Memory B cell (primary cell): ENCODE data around the gene FOXK1.
"Not testable (repeated sequence)": the region's sequence is repeated elsewhere in the genome, so short reads cannot be mapped to it uniquely, and the experiment has no call there.

Source experiments
- ATAC-seq: fragments of 150-1000 bp; cut with Tn5 transposase; 2 replicates; pipeline ENCODE4 v1.10.0; 2021; ENCODE audit warnings: low read depth, mild to moderate bottlenecking, moderate library complexity
- DNase-seq, 2 donors: peaks; one replicate each; pipeline ENCODE4 v3.0.0; 2022; ENCODE audit warnings: low spot score in 2 of 2
- H3K27ac Mint-ChIP-seq: one replicate; pipeline ENCODE4 v1.8.0; 2022; ENCODE audit warnings: mild to moderate bottlenecking, moderate library complexity, mixed read lengths
- H3K27me3 Mint-ChIP-seq: one replicate; pipeline ENCODE4 v1.8.0; 2022; ENCODE audit warnings: mixed read lengths
- H3K36me3 Mint-ChIP-seq: one replicate; pipeline ENCODE4 v1.8.0; 2022; ENCODE audit warnings: mild to moderate bottlenecking, mixed read lengths
- H3K4me1 Mint-ChIP-seq: one replicate; pipeline ENCODE4 v1.8.0; 2022; ENCODE audit warnings: mixed read lengths
- H3K4me3 Mint-ChIP-seq: one replicate; pipeline ENCODE4 v1.8.0; 2022; ENCODE audit warnings: mild to moderate bottlenecking, moderate library complexity, mixed read lengths
- H3K9me3 Mint-ChIP-seq: one replicate; pipeline ENCODE4 v1.8.0; 2022; ENCODE audit warnings: mixed read lengths

Gene FOXK1

GRCh38 chr7:4681886-4682620 is at the start of gene FOXK1:
Gene FOXK1, plus strand, starts transcription at chr7:4682295. Its CDS starts 14 bp downstream, at chr7:4682309.
- Mint-ChIP-seq H3K36me3 (peaks cover 3% of the 10 kb centered on the region), H3K4me3 (peak within 1 kb of the TSS; percentile 92), H3K27ac (peak within 1 kb of the TSS; percentile 96), H3K4me1 (peaks cover 38% of the 10 kb centered on the region), H3K9me3 (peaks cover 1% of the 10 kb centered on the region), H3K27me3 (no peaks in the 10 kb centered on the region)
- ATAC-seq (peak; percentile 77), DNase-seq (peak; percentile 76 to 80)

- H3K27me3 Mint-ChIP-seq = peaks cover 3% of the 10 kb centered on the region
- H3K4me3 Mint-ChIP-seq = no peak overlapping the region
- H3K4me1 Mint-ChIP-seq = no peaks in the 10 kb centered on the region
- DNase-seq = no peak
- H3K36me3 Mint-ChIP-seq = no peaks in the 10 kb centered on the region
- H3K27ac Mint-ChIP-seq = no peak overlapping the region
- H3K9me3 Mint-ChIP-seq = no peaks in the 10 kb centered on the region
- no peak for ATAC-seq
Observed at GRCh38 chr7:4633012-4633411, 49.1 kb upstream of the FOXK1 start.

- Mint-ChIP-seq H3K27ac (no peak overlapping the region), H3K4me3 (no peak overlapping the region), H3K4me1 (no peaks in the 10 kb centered on the region)
Observed at GRCh38 chr7:4634166-4634565, 47.9 kb upstream of the FOXK1 start.

GRCh38 chr7:4638781-4639575 is 43.1 kb upstream of the FOXK1 start:
- H3K4me3 Mint-ChIP-seq = no peak overlapping the region
- DNase-seq (no peak), ATAC-seq (no peak)
- H3K4me1 Mint-ChIP-seq = peaks cover 7% of the 10 kb centered on the region
- peaks cover 7% of the 10 kb centered on the region for H3K27me3 Mint-ChIP-seq
- H3K27ac Mint-ChIP-seq = no peak overlapping the region
- H3K36me3 Mint-ChIP-seq = no peaks in the 10 kb centered on the region
- H3K9me3 Mint-ChIP-seq = no peaks in the 10 kb centered on the region

More at GRCh38 chr7:4634166-4634565, 47.9 kb upstream of the FOXK1 start:
- no peaks in the 10 kb centered on the region for H3K36me3 Mint-ChIP-seq
- no peaks in the 10 kb centered on the region for H3K9me3 Mint-ChIP-seq
- ATAC-seq (no peak), DNase-seq (no peak)
- H3K27me3 Mint-ChIP-seq = peaks cover 5% of the 10 kb centered on the region

- DNase-seq = no peak
Observed at GRCh38 chr7:4641091-4641666, 40.9 kb upstream of the FOXK1 start.

GRCh38 chr7:4641667-4642467 is 40.2 kb upstream of the FOXK1 start:
- H3K4me3 Mint-ChIP-seq = peak overlapping the region; percentile 80
- peak; percentile 99 to 100 for DNase-seq
- peaks cover 7% of the 10 kb centered on the region for H3K4me1 Mint-ChIP-seq
- ATAC-seq = peak; percentile 80
- H3K36me3 Mint-ChIP-seq = no peaks in the 10 kb centered on the region
- peaks cover 7% of the 10 kb centered on the region for H3K27me3 Mint-ChIP-seq
- peak overlapping the region; percentile 81 for H3K27ac Mint-ChIP-seq
- peaks cover 2% of the 10 kb centered on the region for H3K9me3 Mint-ChIP-seq

More at GRCh38 chr7:4641091-4641666, 40.9 kb upstream of the FOXK1 start:
- ATAC-seq = peak; percentile 23
- Mint-ChIP-seq H3K4me3 (peak overlapping the region; percentile 75), H3K36me3 (no peaks in the 10 kb centered on the region), H3K9me3 (no peaks in the 10 kb centered on the region), H3K27me3 (peaks cover 7% of the 10 kb centered on the region), H3K27ac (peak overlapping the region; percentile 81), H3K4me1 (peaks cover 7% of the 10 kb centered on the region)

- Mint-ChIP-seq H3K4me1 (peaks cover 7% of the 10 kb centered on the region), H3K36me3 (no peaks in the 10 kb centered on the region), H3K4me3 (peak overlapping the region; percentile 80), H3K9me3 (peaks cover 2% of the 10 kb centered on the region), H3K27me3 (peaks cover 7% of the 10 kb centered on the region), H3K27ac (peak overlapping the region; percentile 81)
- no peak for ATAC-seq
- no peak for DNase-seq
Observed at GRCh38 chr7:4642468-4643203, 39.5 kb upstream of the FOXK1 start.

- H3K4me1 Mint-ChIP-seq, H3K27me3 Mint-ChIP-seq, H3K4me3 Mint-ChIP-seq, ATAC-seq, H3K9me3 Mint-ChIP-seq, H3K27ac Mint-ChIP-seq, DNase-seq, H3K36me3 Mint-ChIP-seq: not testable (repeated sequence)
Observed at GRCh38 chr7:4643204-4643471, 39.0 kb upstream of the FOXK1 start.

- H3K9me3 Mint-ChIP-seq = peaks cover 2% of the 10 kb centered on the region
- H3K4me1 Mint-ChIP-seq = peaks cover 7% of the 10 kb centered on the region
- no peak overlapping the region for H3K4me3 Mint-ChIP-seq
- no peak for ATAC-seq
- no peak overlapping the region for H3K27ac Mint-ChIP-seq
- H3K36me3 Mint-ChIP-seq = no peaks in the 10 kb centered on the region
- H3K27me3 Mint-ChIP-seq = no peaks in the 10 kb centered on the region
- DNase-seq = no peak
Observed at GRCh38 chr7:4645246-4645645, 36.8 kb upstream of the FOXK1 start.

GRCh38 chr7:4648111-4648510 is 34.0 kb upstream of the FOXK1 start:
- Mint-ChIP-seq H3K9me3 (peaks cover 2% of the 10 kb centered on the region), H3K4me1 (no peaks in the 10 kb centered on the region), H3K4me3 (no peak overlapping the region), H3K27me3 (no peaks in the 10 kb centered on the region), H3K36me3 (no peaks in the 10 kb centered on the region), H3K27ac (no peak overlapping the region)
- ATAC-seq (no peak), DNase-seq (no peak)

- Mint-ChIP-seq H3K9me3 (peaks cover 2% of the 10 kb centered on the region), H3K4me3 (no peak overlapping the region), H3K27ac (no peak overlapping the region), H3K4me1 (no peaks in the 10 kb centered on the region), H3K36me3 (no peaks in the 10 kb centered on the region), H3K27me3 (no peaks in the 10 kb centered on the region)
- ATAC-seq = no peak
- DNase-seq = no peak
Observed at GRCh38 chr7:4650433-4651047, 31.6 kb upstream of the FOXK1 start.

GRCh38 chr7:4653771-4654170 is 28.3 kb upstream of the FOXK1 start:
- Mint-ChIP-seq H3K4me1 (no peaks in the 10 kb centered on the region), H3K27ac (no peak overlapping the region), H3K27me3 (peaks cover 9% of the 10 kb centered on the region), H3K36me3 (peaks cover 9% of the 10 kb centered on the region), H3K9me3 (peaks cover 4% of the 10 kb centered on the region), H3K4me3 (no peak overlapping the region)
- no peak for DNase-seq
- ATAC-seq = no peak

- Mint-ChIP-seq H3K27me3 (peaks cover 9% of the 10 kb centered on the region), H3K36me3 (peaks cover 11% of the 10 kb centered on the region), H3K4me1 (no peaks in the 10 kb centered on the region), H3K4me3 (no peak overlapping the region), H3K27ac (no peak overlapping the region), H3K9me3 (peaks cover 8% of the 10 kb centered on the region)
- ATAC-seq = no peak
- no peak for DNase-seq
Observed at GRCh38 chr7:4655311-4655710, 26.8 kb upstream of the FOXK1 start.
